ENCODE data around the gene LDB2. TPM values are rescaled to one million over a fixed set of nuclear protein-coding genes. Genes with fewer than 3 reads are reported as not detected.

LDB2 gene
- total and polyA plus RNA-seq, 2 of the 8 experiments (the other 6 are each of a cell fraction or from before 2014, with no cell fraction given): 57.0 to 140 TPM

DNA sequence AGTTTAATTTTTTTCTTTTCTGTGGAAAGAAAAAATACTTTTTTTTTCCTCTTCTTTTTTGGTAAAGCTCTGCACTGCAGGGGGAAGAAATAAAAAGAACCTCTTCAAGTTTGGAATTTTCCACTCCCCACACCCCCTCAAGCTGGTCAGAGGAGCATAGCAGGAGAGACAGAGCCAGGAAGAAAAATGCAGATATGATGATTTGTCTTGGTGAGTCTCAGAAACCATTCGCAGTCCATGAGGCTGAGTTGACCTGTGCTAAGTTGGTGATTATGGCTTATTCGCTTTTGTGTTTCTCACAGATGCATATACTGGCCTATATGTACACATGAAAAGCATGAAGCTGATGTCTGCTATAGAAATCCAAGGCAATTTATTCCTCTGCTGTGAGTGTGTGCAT lies 205.9 kb downstream of the LDB2 start (continued):
- TF ChIP-seq CBX8 (IDR thresholded peaks at IDR 0.05; ENCODE audit: borderline replicate concordance, low read depth, low read length) (no peak), GABPA (IDR thresholded peaks at IDR 0.05; ENCODE audit: borderline replicate concordance, insufficient read depth, low read length) (no peak), CBX5 (IDR thresholded peaks at IDR 0.05; ENCODE audit: low read depth, low read length) (no peak)
- TF ChIP-seq, protein P1, sequence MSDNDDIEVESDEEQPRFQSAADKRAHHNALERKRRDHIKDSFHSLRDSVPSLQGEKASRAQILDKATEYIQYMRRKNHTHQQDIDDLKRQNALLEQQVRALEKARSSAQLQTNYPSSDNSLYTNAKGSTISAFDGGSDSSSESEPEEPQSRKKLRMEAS (IDR thresholded peaks at IDR 0.05): no peak

Measured in H1 (cell line).